ENCODE results near the gene DMRTB1. TPM values are rescaled to one million over a fixed set of nuclear protein-coding genes. Genes with fewer than 3 reads are reported as not detected.

Gene DMRTB1
- total and polyA plus RNA-seq, 2 donors (not counting 1 experiment from before 2014, with no cell fraction given) = not detected

DNA sequence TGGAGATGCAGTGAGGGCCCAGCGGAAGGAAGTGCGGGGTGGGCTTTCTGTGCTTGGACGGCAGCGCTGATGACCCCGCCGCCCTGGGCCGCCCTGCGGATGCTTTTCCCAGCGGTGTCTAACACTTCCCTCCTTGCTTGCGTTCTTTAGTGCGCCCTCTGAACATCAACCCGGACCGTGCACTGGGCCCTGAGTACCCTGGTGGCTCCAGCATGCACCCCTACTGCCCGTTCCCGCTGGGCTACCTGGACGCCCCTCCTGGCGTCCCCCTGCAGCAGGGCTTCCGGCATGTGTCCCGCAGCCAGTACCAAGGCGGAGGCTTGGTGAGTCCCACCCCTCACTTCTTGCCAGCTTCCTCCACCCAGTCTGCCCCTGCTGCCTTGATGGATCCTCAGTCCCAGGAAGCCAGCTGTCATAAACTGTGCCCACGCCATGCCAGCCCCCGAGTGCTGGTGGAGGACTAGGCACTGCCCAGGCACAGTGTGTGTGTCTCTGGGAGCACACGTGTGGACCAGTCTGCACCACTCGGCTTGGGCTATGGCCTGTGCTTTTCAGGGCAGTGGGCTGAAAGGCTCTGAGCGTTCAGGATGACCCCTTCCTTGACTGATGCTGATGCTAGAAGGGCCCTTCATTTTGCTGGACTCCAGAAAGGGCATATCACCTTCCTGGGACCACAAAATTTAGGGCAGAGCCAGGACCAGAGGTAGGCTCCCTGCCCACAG is 2.3 kb downstream of the DMRTB1 start:
- H3K4me1 Mint-ChIP-seq = no peaks in the 10 kb centered on the region
- 95% methylated on average over 24 of the region's 25 CpGs for WGBS (ENCODE audit: insufficient coverage)
- TF ChIP-seq EZH2 (IDR thresholded peaks at IDR 0.05; ENCODE audit: borderline replicate concordance, insufficient read depth, low read depth, low read length, poor library complexity, severe bottlenecking) = no peak
- TF ChIP-seq, protein P1, sequence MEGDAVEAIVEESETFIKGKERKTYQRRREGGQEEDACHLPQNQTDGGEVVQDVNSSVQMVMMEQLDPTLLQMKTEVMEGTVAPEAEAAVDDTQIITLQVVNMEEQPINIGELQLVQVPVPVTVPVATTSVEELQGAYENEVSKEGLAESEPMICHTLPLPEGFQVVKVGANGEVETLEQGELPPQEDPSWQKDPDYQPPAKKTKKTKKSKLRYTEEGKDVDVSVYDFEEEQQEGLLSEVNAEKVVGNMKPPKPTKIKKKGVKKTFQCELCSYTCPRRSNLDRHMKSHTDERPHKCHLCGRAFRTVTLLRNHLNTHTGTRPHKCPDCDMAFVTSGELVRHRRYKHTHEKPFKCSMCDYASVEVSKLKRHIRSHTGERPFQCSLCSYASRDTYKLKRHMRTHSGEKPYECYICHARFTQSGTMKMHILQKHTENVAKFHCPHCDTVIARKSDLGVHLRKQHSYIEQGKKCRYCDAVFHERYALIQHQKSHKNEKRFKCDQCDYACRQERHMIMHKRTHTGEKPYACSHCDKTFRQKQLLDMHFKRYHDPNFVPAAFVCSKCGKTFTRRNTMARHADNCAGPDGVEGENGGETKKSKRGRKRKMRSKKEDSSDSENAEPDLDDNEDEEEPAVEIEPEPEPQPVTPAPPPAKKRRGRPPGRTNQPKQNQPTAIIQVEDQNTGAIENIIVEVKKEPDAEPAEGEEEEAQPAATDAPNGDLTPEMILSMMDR (IDR thresholded peaks at IDR 0.05) = no peak
- ATAC-seq (ENCODE audit: low read depth) (no peak), DNase-seq (no peak)
- intact Hi-C loops (cut with micrococcal nuclease) = no loop called here
- no peaks in the 10 kb centered on the region for H3K36me3 ChIP-seq (replicated peaks in 1 of 2; ENCODE audit: control extremely low read depth in 1 of 2, control insufficient read depth in 1 of 2, extremely low read depth in 1 of 2, insufficient read depth in 2 of 2, low read length in 1 of 2)
- H3K27me3 ChIP-seq (replicated peaks in 1 of 4; ENCODE audit: control extremely low read depth in 1 of 4, control insufficient read depth in 3 of 4, insufficient read depth in 4 of 4, low read length in 3 of 4) = no peaks in the 10 kb centered on the region
- no peaks in the 10 kb centered on the region for H3K79me2 ChIP-seq (ENCODE audit: control insufficient read depth, insufficient read depth, low read length)
- H3K9me3 Mint-ChIP-seq (ENCODE audit: insufficient read depth) = no peaks in the 10 kb centered on the region
- no peak overlapping the region for H3K4me2 ChIP-seq (replicated peaks; ENCODE audit: low read depth, low read length, poor library complexity, severe bottlenecking)
- POLR2A ChIA-PET = no interaction called here
- H3K4me1 ChIP-seq (ENCODE audit: control insufficient read depth in 2 of 2, insufficient read depth in 2 of 2, low read length in 2 of 2) = no peaks in the 10 kb centered on the region
- H3K27ac ChIP-seq (ENCODE audit: low read length in 2 of 2) = no peak overlapping the region
- no peak overlapping the region for H3K4me3 ChIP-seq (ENCODE audit: control extremely low read depth in 1 of 5, extremely low read depth in 1 of 5, insufficient read depth in 1 of 5, low read depth in 2 of 5, low read length in 4 of 5)
- no peak overlapping the region for H3K27ac Mint-ChIP-seq
- CTCF ChIA-PET = no interaction called here
- H3K9me3 ChIP-seq (ENCODE audit: control extremely low read depth in 1 of 3, control insufficient read depth in 2 of 3, insufficient read depth in 1 of 3, low read length in 2 of 3) = no peaks in the 10 kb centered on the region
- H3K27me3 Mint-ChIP-seq = peaks cover 3% of the 10 kb centered on the region
- H3K9ac ChIP-seq (ENCODE audit: low read length) = no peak overlapping the region
- no peaks in the 10 kb centered on the region for H4K20me1 ChIP-seq (ENCODE audit: control insufficient read depth, insufficient read depth, low read length, poor library complexity, severe bottlenecking)
- no peak overlapping the region for H2AFZ ChIP-seq (ENCODE audit: insufficient read depth, low read depth, low read length, poor library complexity, severe bottlenecking)
- H3K4me3 Mint-ChIP-seq = no peak overlapping the region

DNA sequence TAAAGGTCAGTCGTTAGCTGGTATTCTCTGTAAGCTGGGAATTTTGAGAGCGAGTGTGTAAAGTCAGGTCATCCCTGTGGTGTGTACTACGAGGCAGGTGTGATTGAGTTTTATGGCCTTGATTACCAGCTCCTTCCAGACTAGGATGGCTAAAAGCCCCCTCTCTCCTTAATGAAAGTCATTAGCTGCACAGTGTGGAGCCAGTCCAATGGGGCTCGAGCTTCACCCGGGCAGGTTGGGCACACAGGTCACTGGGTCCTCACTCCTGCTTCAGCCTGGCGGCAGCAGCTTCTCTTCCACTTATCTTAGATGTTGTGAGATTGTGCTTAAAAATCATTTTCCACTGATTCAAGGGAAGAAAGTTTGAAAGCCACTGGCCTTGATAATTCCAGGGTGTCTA is 3.0 kb downstream of the DMRTB1 start:
- CTCF ChIA-PET = no interaction called here

More for the DNA sequence above, 3.0 kb downstream of the DMRTB1 start:
- no peak overlapping the region for H3K4me3 ChIP-seq (ENCODE audit: control extremely low read depth in 1 of 5, extremely low read depth in 1 of 5, insufficient read depth in 1 of 5, low read depth in 2 of 5, low read length in 4 of 5)
- no peak overlapping the region for H3K9ac ChIP-seq (ENCODE audit: low read length)
- no peak overlapping the region for H3K27ac ChIP-seq (ENCODE audit: low read length in 2 of 2)
- Mint-ChIP-seq H3K4me3 (no peak overlapping the region), H3K27ac (no peak overlapping the region), H3K27me3 (no peaks in the 10 kb centered on the region), H3K4me1 (no peaks in the 10 kb centered on the region), H3K9me3 (ENCODE audit: insufficient read depth) (no peaks in the 10 kb centered on the region)
- TF ChIP-seq, protein P1 (IDR thresholded peaks at IDR 0.05) = no peak
- no peak for TF ChIP-seq EZH2 (IDR thresholded peaks at IDR 0.05; ENCODE audit: borderline replicate concordance, insufficient read depth, low read depth, low read length, poor library complexity, severe bottlenecking)
- intact Hi-C loops (cut with micrococcal nuclease) = no loop called here
- H4K20me1 ChIP-seq (ENCODE audit: control insufficient read depth, insufficient read depth, low read length, poor library complexity, severe bottlenecking) = no peaks in the 10 kb centered on the region
- 80% methylated on average over 3 of the region's 6 CpGs for WGBS (ENCODE audit: insufficient coverage)
- H2AFZ ChIP-seq (ENCODE audit: insufficient read depth, low read depth, low read length, poor library complexity, severe bottlenecking) = no peak overlapping the region
- no peaks in the 10 kb centered on the region for H3K36me3 ChIP-seq (replicated peaks in 1 of 2; ENCODE audit: control extremely low read depth in 1 of 2, control insufficient read depth in 1 of 2, extremely low read depth in 1 of 2, insufficient read depth in 2 of 2, low read length in 1 of 2)
- no peaks in the 10 kb centered on the region for H3K27me3 ChIP-seq (replicated peaks in 1 of 4; ENCODE audit: control extremely low read depth in 1 of 4, control insufficient read depth in 3 of 4, insufficient read depth in 4 of 4, low read length in 3 of 4)
- H3K9me3 ChIP-seq (ENCODE audit: control extremely low read depth in 1 of 3, control insufficient read depth in 2 of 3, insufficient read depth in 1 of 3, low read length in 2 of 3) = no peaks in the 10 kb centered on the region
- H3K4me2 ChIP-seq (replicated peaks; ENCODE audit: low read depth, low read length, poor library complexity, severe bottlenecking) = no peak overlapping the region
- H3K79me2 ChIP-seq (ENCODE audit: control insufficient read depth, insufficient read depth, low read length) = no peaks in the 10 kb centered on the region
- DNase-seq (no peak), ATAC-seq (ENCODE audit: low read depth) (no peak)
- H3K4me1 ChIP-seq (ENCODE audit: control insufficient read depth in 2 of 2, insufficient read depth in 2 of 2, low read length in 2 of 2) = no peaks in the 10 kb centered on the region
- POLR2A ChIA-PET = no interaction called here
